HFF-Myc (cell line): ENCODE data around the gene TRIM29.

Experiments used
- DNase-seq: peaks from one replicate; pipeline ENCODE4 v3.0.0-alpha.2; 2011; ENCODE audit warnings: low read depth; ENCODE audit errors: extremely low read depth
- H3K4me3 ChIP-seq: replicated peaks from 2 replicates; pipeline ENCODE4 v1.5.1; 2011; ENCODE audit warnings: low read depth, mild to moderate bottlenecking, control low read depth, low read length
- TF ChIP-seq, protein P1 (sequence below): IDR thresholded peaks from 2 replicates; pipeline ENCODE4 v1.5.1; 2012; ENCODE audit warnings: mild to moderate bottlenecking, low read depth, low read length, control low read depth; ENCODE audit errors: missing control alignments

TRIM29 gene

DNA sequence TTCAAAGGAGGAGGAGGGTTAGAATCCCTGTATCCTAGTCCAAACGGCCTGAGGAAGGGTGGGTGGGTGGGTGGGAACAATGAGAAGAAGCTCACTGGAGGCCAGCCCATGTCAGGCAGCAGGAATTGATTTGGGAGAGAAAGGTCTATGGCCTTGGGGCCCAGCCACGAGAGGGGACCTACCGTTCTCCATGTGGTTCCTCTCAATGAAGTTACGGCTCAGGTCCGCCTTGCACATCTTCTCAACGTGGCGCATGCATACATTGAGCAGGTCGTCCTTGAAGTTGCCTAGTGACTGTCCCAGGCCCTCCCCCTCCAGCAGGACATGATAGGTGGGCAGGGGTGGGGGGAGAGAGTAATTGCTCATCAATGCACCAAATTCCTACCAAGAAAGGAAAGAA is 12.4 kb downstream of the TRIM29 start:
- TF ChIP-seq, protein P1, sequence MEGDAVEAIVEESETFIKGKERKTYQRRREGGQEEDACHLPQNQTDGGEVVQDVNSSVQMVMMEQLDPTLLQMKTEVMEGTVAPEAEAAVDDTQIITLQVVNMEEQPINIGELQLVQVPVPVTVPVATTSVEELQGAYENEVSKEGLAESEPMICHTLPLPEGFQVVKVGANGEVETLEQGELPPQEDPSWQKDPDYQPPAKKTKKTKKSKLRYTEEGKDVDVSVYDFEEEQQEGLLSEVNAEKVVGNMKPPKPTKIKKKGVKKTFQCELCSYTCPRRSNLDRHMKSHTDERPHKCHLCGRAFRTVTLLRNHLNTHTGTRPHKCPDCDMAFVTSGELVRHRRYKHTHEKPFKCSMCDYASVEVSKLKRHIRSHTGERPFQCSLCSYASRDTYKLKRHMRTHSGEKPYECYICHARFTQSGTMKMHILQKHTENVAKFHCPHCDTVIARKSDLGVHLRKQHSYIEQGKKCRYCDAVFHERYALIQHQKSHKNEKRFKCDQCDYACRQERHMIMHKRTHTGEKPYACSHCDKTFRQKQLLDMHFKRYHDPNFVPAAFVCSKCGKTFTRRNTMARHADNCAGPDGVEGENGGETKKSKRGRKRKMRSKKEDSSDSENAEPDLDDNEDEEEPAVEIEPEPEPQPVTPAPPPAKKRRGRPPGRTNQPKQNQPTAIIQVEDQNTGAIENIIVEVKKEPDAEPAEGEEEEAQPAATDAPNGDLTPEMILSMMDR = no peak
- DNase-seq = no peak
- H3K4me3 ChIP-seq = no peak overlapping the region

DNA sequence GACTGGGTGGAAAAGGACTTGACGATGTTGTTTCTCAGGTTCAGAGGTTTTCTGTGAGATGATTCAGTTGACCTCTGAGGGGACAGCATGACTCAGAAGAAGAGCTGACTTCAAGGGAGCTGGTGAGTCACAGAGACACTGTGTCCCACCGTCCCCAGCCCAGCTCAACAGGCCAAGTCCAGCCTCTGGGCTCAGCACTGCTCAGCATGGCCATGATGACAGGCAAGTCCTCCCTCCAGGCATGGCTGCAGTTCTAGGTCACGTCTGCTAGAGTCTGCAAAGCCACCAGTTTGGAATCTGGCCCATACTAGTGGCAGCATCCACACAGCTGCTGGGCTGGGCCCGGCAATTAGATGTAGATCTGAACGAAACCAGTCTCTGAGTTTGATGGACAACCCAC is 12.9 kb downstream of the TRIM29 start:
- no peak overlapping the region for H3K4me3 ChIP-seq
- peak; percentile 9 for DNase-seq
- TF ChIP-seq, protein P1 = no peak

- DNase-seq = no peak
- TF ChIP-seq, protein P1 = no peak
- H3K4me3 ChIP-seq = no peak overlapping the region
Measured at GRCh38 chr11:120124355-120124754, 13.6 kb downstream of the TRIM29 start.

DNA sequence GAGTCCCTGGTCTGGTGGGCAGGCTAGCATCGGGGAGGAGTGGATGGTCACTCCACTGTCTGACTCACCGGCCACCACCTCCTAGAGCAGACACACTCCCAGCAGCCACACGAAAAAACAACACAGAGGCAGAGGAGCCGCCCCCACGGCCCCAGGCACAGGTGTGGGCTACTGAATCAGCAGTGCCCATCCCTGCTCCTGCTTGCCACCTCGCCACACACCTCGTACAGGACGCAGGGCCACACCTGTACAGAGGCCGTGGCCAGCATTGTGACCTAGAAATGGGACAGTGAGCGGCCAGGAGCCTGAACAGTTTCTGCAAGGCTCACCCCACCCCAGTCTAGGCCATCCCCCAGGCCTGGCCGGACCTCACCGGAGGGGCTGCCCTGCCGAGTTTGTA is 14.0 kb downstream of the TRIM29 start:
- H3K4me3 ChIP-seq = no peak overlapping the region
- no peak for DNase-seq
- TF ChIP-seq, protein P1 = no peak

- TF ChIP-seq, protein P1 = no peak
- no peak for DNase-seq
- no peak overlapping the region for H3K4me3 ChIP-seq
Measured at GRCh38 chr11:120122924-120123683, 14.8 kb downstream of the TRIM29 start.

DNA sequence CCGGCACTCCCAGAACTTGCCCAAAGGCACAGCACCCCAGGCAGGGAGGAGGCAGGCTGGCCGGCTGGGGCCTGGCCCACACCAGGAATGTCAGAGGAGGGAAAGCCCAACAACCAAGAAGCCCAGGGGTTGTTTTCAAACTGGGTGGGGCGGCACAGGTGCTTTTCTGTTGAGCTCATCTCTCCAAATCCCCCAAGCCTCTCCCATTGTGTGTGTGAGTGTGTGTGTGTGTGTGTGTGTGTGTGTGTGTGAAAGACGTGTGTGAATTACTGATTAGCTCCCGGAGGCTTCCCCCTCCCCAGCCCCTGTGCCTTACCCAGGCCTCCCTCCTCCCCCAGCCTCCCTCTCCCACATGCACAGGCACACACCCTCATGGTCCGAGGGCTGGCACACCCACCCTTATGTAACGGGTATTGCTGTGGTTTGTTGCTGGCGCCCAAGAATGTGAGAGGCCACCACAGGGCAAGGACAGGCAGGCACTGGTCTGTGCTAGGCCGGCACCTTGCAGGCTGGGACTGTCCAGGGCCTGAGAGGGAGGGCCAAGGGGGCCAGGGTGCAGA is 15.9 kb downstream of the TRIM29 start:
- no peak overlapping the region for H3K4me3 ChIP-seq
- TF ChIP-seq, protein P1 = no peak
- DNase-seq = no peak

DNA sequence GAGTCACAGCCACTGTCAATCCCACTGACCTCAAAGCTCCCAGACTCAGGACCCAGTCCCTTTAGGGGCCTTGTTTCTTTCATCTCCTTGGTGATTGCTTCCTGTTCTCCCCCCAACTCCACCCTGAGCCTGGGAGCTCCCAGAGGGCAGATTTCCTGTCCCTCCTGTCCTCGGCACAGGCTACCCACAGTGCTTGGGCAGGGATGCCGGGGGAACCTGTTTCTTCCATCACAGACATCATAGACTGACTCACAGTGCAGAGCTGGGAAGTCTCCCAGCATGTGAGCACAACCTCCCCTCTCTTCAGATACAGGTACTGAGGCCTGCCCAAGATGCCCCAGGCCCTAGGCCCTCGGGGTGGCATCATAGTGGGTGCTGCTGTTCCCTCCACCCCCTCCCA is 16.6 kb downstream of the TRIM29 start:
- no peak overlapping the region for H3K4me3 ChIP-seq
- TF ChIP-seq, protein P1 = no peak
- DNase-seq = no peak
